Measurements from ENCODE around the gene APC2. TPM values are rescaled to one million over a fixed set of nuclear protein-coding genes. Genes with fewer than 3 reads are reported as not detected.
"Not testable (repeated sequence)": the region's sequence is repeated elsewhere in the genome, so short reads cannot be mapped to it uniquely, and the experiment has no call there.

Gene APC2
- polyA plus RNA-seq, 1 donor (not counting 4 experiments of a cell fraction or from before 2014, with no cell fraction given), result 0.01 TPM

- H4K20me1 ChIP-seq (ENCODE audit: control insufficient read depth, extremely low read depth, insufficient read depth, low read length), result peaks cover 24% of the 10 kb centered on the region
- peaks cover 38% of the 10 kb centered on the region for H3K79me2 ChIP-seq (ENCODE audit: control insufficient read depth, insufficient read depth, low read length)
- no peak overlapping the region for H2AFZ ChIP-seq (ENCODE audit: control insufficient read depth, low read length)
- peak overlapping the region; percentile 87 for H3K4me2 ChIP-seq (ENCODE audit: control insufficient read depth, extremely low read depth, insufficient read depth, low read depth, low read length)
- H3K9me3 ChIP-seq (ENCODE audit: control insufficient read depth, low read depth, low read length), result no peaks in the 10 kb centered on the region
- H3K4me1 ChIP-seq (ENCODE audit: control insufficient read depth, extremely low read depth, insufficient read depth, low read length), result peaks cover 15% of the 10 kb centered on the region
- dilution Hi-C loops (cut with MboI; ENCODE audit: extremely low pct_ligation_motif_present, low sequenced_read_pairs), result no loop called here
- no peaks in the 10 kb centered on the region for H3K9me1 ChIP-seq (ENCODE audit: control insufficient read depth, extremely low read depth, insufficient read depth, low read length)
- H3K27ac ChIP-seq (ENCODE audit: control insufficient read depth, insufficient read depth, low read length), result peak overlapping the region; percentile 88
- DNase-seq (ENCODE audit: low read depth, low spot score), result no peak
- TF ChIP-seq CTCF (optimal IDR thresholded peaks at IDR 0.05 in 1 of 3, IDR thresholded peaks at IDR 0.05 in 1 of 3, conservative IDR thresholded peaks at IDR 0.05 in 1 of 3; ENCODE audit: extremely low read depth in 1 of 3, insufficient read depth in 2 of 3, low read length in 3 of 3) (no peak), EZH2 (IDR thresholded peaks at IDR 0.05; ENCODE audit: low read length) (no peak)
- peak overlapping the region; percentile 94 for H3K9ac ChIP-seq (ENCODE audit: control insufficient read depth, extremely low read depth, insufficient read depth, low read length)
- H3K27me3 ChIP-seq (ENCODE audit: control insufficient read depth, extremely low read depth, insufficient read depth, low read length), result no peaks in the 10 kb centered on the region
- peak overlapping the region; percentile 73 to 96 (median 88) for H3K4me3 ChIP-seq (ENCODE audit: control insufficient read depth in 2 of 3, extremely low read depth in 1 of 3, insufficient read depth in 2 of 3, low read depth in 1 of 3, low read length in 3 of 3)
- H3K36me3 ChIP-seq (ENCODE audit: control insufficient read depth in 2 of 2, extremely low read depth in 1 of 2, insufficient read depth in 2 of 2, low read length in 2 of 2), result peaks cover 34 to 38% of the 10 kb centered on the region in 2 experiments
- FAIRE-seq, result no peak
Measured at GRCh38 chr19:1438933-1439354, 11.0 kb upstream of the APC2 start.

GRCh38 chr19:1439525-1440417 lies 10.2 kb upstream of the APC2 start:
- Histone ChIP-seq H4K20me1 (ENCODE audit: control insufficient read depth, extremely low read depth, insufficient read depth, low read length) (peaks cover 25% of the 10 kb centered on the region), H3K4me2 (ENCODE audit: control insufficient read depth, extremely low read depth, insufficient read depth, low read depth, low read length) (peak overlapping the region; percentile 87), H3K27ac (ENCODE audit: control insufficient read depth, insufficient read depth, low read length) (peak overlapping the region; percentile 88), H3K4me1 (ENCODE audit: control insufficient read depth, extremely low read depth, insufficient read depth, low read length) (peaks cover 18% of the 10 kb centered on the region), H3K36me3 (ENCODE audit: control insufficient read depth in 2 of 2, extremely low read depth in 1 of 2, insufficient read depth in 2 of 2, low read length in 2 of 2) (peaks cover 32 to 34% of the 10 kb centered on the region in 2 experiments), H3K9ac (ENCODE audit: control insufficient read depth, extremely low read depth, insufficient read depth, low read length) (peak overlapping the region; percentile 94), H3K79me2 (ENCODE audit: control insufficient read depth, insufficient read depth, low read length) (peaks cover 38% of the 10 kb centered on the region), H3K4me3 (ENCODE audit: control insufficient read depth in 2 of 3, extremely low read depth in 1 of 3, insufficient read depth in 2 of 3, low read depth in 1 of 3, low read length in 3 of 3) (peak overlapping the region; percentile 73 to 96 (median 88))
- H3K27me3 ChIP-seq (ENCODE audit: control insufficient read depth, extremely low read depth, insufficient read depth, low read length); H2AFZ ChIP-seq (ENCODE audit: control insufficient read depth, low read length); H3K9me1 ChIP-seq (ENCODE audit: control insufficient read depth, extremely low read depth, insufficient read depth, low read length); H3K9me3 ChIP-seq (ENCODE audit: control insufficient read depth, low read depth, low read length); DNase-seq (ENCODE audit: low read depth, low spot score); dilution Hi-C loops (cut with MboI; ENCODE audit: extremely low pct_ligation_motif_present, low sequenced_read_pairs); FAIRE-seq: not testable (repeated sequence)
